NCI-H1092 (cell line): ENCODE data around the gene CTLA4.

Experiments
- DNase-seq: peaks from one replicate; lab custom pipeline; 2025; lab: John Stamatoyannopoulos, UW

Gene CTLA4

GRCh38 chr2:203867561-203868200 lies at the start of gene CTLA4:
Gene CTLA4, plus strand, starts transcription at chr2:203867771. Its CDS starts 172 bp downstream, at chr2:203867943.
- DNase-seq: no peak

GRCh38 chr2:203818656-203819055 lies 48.9 kb upstream of the CTLA4 start:
- DNase-seq: no peak

- no peak for DNase-seq
These were observed 48.0 kb upstream of the CTLA4 start for GRCh38 chr2:203819434-203820133.

- no peak for DNase-seq
These were observed 46.6 kb upstream of the CTLA4 start for GRCh38 chr2:203820969-203821368.

- no peak for DNase-seq
These were observed 45.3 kb upstream of the CTLA4 start for GRCh38 chr2:203822240-203822639.

GRCh38 chr2:203823173-203823572 lies 44.4 kb upstream of the CTLA4 start:
- DNase-seq: no peak

- no peak for DNase-seq
These were observed 43.5 kb upstream of the CTLA4 start for GRCh38 chr2:203824057-203824456.

GRCh38 chr2:203824603-203825002 lies 43.0 kb upstream of the CTLA4 start:
- no peak for DNase-seq

GRCh38 chr2:203826704-203827103 lies 40.9 kb upstream of the CTLA4 start:
- no peak for DNase-seq

- no peak for DNase-seq
These were observed 37.1 kb upstream of the CTLA4 start for GRCh38 chr2:203830304-203831055.

- no peak for DNase-seq
These were observed 32.2 kb upstream of the CTLA4 start for GRCh38 chr2:203835420-203835819.

GRCh38 chr2:203835892-203836800 lies 31.4 kb upstream of the CTLA4 start:
- no peak for DNase-seq

- no peak for DNase-seq
These were observed 26.8 kb upstream of the CTLA4 start for GRCh38 chr2:203840655-203841205.

- no peak for DNase-seq
These were observed 25.9 kb upstream of the CTLA4 start for GRCh38 chr2:203841654-203842053.

GRCh38 chr2:203842373-203842772 lies 25.2 kb upstream of the CTLA4 start:
- DNase-seq: no peak

GRCh38 chr2:203846490-203847105 lies 21.0 kb upstream of the CTLA4 start:
- DNase-seq: no peak

GRCh38 chr2:203849010-203849409 lies 18.6 kb upstream of the CTLA4 start:
- DNase-seq: no peak

- DNase-seq: no peak
These were observed 14.8 kb upstream of the CTLA4 start for GRCh38 chr2:203852760-203853159.

- no peak for DNase-seq
These were observed 14.3 kb upstream of the CTLA4 start for GRCh38 chr2:203853271-203853670.

GRCh38 chr2:203853722-203854121 lies 13.8 kb upstream of the CTLA4 start:
- no peak for DNase-seq

- DNase-seq: no peak
These were observed 12.3 kb upstream of the CTLA4 start for GRCh38 chr2:203855274-203855673.
